Spleen (tissue), 11 donors: Measurements from ENCODE around the gene FGG. TPM values are rescaled to one million over a fixed set of nuclear protein-coding genes. Genes with fewer than 3 reads are reported as not detected.

Experiments used
- DNase-seq: peaks from one replicate; pipeline ENCODE4 v3.0.0-alpha.2; 2020
- H3K27ac ChIP-seq, 8 donors: fragments of 200-600 bp; sonication (generic) in 7 of 8; 1 replicate in 4 of 8; 2 replicates in 4 of 8; pipeline versions ENCODE4 v1.5.0 to v1.8.0; 2016 to 2021; ENCODE audit warnings: inconsistent platforms in 4 of 8, mild to moderate bottlenecking in 4 of 8, moderate library complexity in 1 of 8
- H3K27me3 ChIP-seq, 7 donors: fragments of 200-600 bp; sonication (generic) in 6 of 7; replicated peaks in 1 of 7; 1 replicate in 4 of 7; 2 replicates in 3 of 7; pipeline versions ENCODE4 v1.5.0 to v1.8.0; 2016 to 2021; ENCODE audit warnings: inconsistent platforms in 3 of 7, mild to moderate bottlenecking in 1 of 7
- H3K36me3 ChIP-seq, 6 donors: fragments of 200-600 bp; sonication (generic) in 5 of 6; 1 replicate in 4 of 6; 2 replicates in 2 of 6; pipeline versions ENCODE4 v1.5.0 to v1.8.0; 2016 to 2021; ENCODE audit warnings: inconsistent platforms in 2 of 6
- H3K4me1 ChIP-seq, 6 donors: fragments of 200-600 bp; sonication (generic) in 5 of 6; 1 replicate in 3 of 6; 2 replicates in 3 of 6; pipeline versions ENCODE4 v1.5.0 to v1.8.0; 2016 to 2021; ENCODE audit warnings: inconsistent platforms in 3 of 6
- H3K4me3 ChIP-seq, 8 donors: fragments of 200-600 bp; sonication (generic) in 7 of 8; 1 replicate in 4 of 8; 2 replicates in 4 of 8; pipeline versions ENCODE4 v1.5.0 to v1.8.0; 2016 to 2021; ENCODE audit warnings: inconsistent platforms in 4 of 8, mild to moderate bottlenecking in 4 of 8, moderate library complexity in 2 of 8
- H3K9me3 ChIP-seq, 8 donors: fragments of 200-600 bp; sonication (generic) in 7 of 8; 1 replicate in 4 of 8; 2 replicates in 4 of 8; pipeline versions ENCODE4 v1.5.0 to v1.8.0; 2016 to 2021; ENCODE audit warnings: inconsistent platforms in 4 of 8
- POLR2A ChIP-seq, 3 donors: fragments of 450-650 bp; IDR thresholded peaks; one replicate each; pipeline ENCODE4 v1.5.1; 2017; ENCODE audit warnings: antibody characterized with exemption in 3 of 3, mild to moderate bottlenecking in 1 of 3
- POLR2AphosphoS5 ChIP-seq, 3 donors: sonication (generic); formaldehyde crosslinking; IDR thresholded peaks; one replicate each; pipeline ENCODE4 v1.5.1; 2017; ENCODE audit warnings: antibody characterized with exemption in 3 of 3
- WGBS, 5 donors: extraction: QIAGEN DNeasy Blood & Tissue Kit in 3 of 5; methylation state at CpG; one replicate each; pipeline versions ENCODE4 v1.1.5 to v1.1.7; 2013 to 2018; 5-methylcytosine and 5-hydroxymethylcytosine counted together
- intact Hi-C: fragments of 100-400 bp; cut with DNase I; formaldehyde crosslinking; loops from one replicate; pipeline ENCODE4 v1.15.0; 2023; ENCODE audit warnings: low total_unique reads
- polyA plus RNA-seq, 3 donors: library from polyadenylated mRNA; stranded (reverse); fragments of 200-250 nt; gene quantifications; one replicate each; pipeline ENCODE4 v1.2.1, GENCODE V29; 2013
- total RNA-seq, 7 donors: library from RNA; depleted of rRNA in 3 of 7; stranded (reverse); fragments of >200 nt in 3 of 7; fragmentation: NEBNext Ultra II Directional in 4 of 7; extraction: Animal tissue kit (Norgen Biotek cat#: 25700) in 4 of 7; gene quantifications; one replicate each; pipeline versions ENCODE4 v1.1.0 to v1.2.1, GENCODE V29; 2016 to 2021
- TF ChIP-seq, protein P1 (sequence below), 11 experiments: fragments of 200-600 bp in 7 of 11; fragments of 450-650 bp in 4 of 11; sonication (generic) in 4 of 11; IDR thresholded peaks in 8 of 11; conservative IDR thresholded peaks in 3 of 11; 1 replicate in 7 of 11; 2 replicates in 4 of 11; pipeline versions ENCODE4 v1.4.0 to v1.8.0; 2016 to 2021; ENCODE audit warnings: antibody characterized with exemption in 11 of 11, inconsistent platforms in 4 of 11, mild to moderate bottlenecking in 1 of 11
- donor health status: healthy with polysubstance abuse.
- donor health status: DM: no; HTN: no; CAD: no; lungs with moderate emphysema.
- donor health status: DM: no; HTN: no; CAD: no.
- donor health status: Bipolar disorder and iron deficiency.
- donor health status: healthy.
- donor health status: DM: no; HTN: no; CAD: no.
- donor health status: DM: yes; HTN: yes; CAD: no.

The FGG gene
- total and polyA plus RNA-seq, 10 donors = 0.06 to 1.8 (median 0.35) TPM; not detected in 6

DNA sequence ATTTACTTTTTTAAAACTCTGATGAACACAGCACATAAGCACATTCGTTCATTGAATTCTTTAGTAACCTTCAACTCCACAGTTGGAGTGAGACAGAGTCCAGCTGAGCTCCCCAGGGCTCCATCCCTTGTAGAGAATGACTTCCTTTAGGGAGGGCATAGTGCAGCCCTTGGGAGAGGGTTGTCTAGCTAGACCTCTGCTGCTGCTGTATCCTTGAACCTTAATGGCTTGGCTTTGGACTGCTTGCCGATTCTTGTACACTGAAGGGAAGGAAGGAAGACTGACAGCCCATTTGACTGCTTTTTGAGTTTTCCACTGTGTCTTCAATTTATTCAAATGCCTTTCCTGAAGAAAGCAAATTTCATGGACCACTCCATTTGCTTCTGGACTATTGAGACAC lies 19.4 kb upstream of the FGG start:
- WGBS, 5 donors = 54 to 80% (median 69%) methylated on average over 2 of the region's 2 CpGs
- H3K9me3 ChIP-seq = no peaks in the 10 kb centered on the region
- peaks cover 0 to 59% (median 17%) of the 10 kb centered on the region in 7 donors for H3K27me3 ChIP-seq
- TF ChIP-seq, protein P1, sequence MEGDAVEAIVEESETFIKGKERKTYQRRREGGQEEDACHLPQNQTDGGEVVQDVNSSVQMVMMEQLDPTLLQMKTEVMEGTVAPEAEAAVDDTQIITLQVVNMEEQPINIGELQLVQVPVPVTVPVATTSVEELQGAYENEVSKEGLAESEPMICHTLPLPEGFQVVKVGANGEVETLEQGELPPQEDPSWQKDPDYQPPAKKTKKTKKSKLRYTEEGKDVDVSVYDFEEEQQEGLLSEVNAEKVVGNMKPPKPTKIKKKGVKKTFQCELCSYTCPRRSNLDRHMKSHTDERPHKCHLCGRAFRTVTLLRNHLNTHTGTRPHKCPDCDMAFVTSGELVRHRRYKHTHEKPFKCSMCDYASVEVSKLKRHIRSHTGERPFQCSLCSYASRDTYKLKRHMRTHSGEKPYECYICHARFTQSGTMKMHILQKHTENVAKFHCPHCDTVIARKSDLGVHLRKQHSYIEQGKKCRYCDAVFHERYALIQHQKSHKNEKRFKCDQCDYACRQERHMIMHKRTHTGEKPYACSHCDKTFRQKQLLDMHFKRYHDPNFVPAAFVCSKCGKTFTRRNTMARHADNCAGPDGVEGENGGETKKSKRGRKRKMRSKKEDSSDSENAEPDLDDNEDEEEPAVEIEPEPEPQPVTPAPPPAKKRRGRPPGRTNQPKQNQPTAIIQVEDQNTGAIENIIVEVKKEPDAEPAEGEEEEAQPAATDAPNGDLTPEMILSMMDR (IDR thresholded peaks at IDR 0.05 in 8 of 11, conservative IDR thresholded peaks at IDR 0.05 in 3 of 11) = no peak
- no peak for TF ChIP-seq POLR2AphosphoS5 (IDR thresholded peaks at IDR 0.05)
- no peak for TF ChIP-seq POLR2A (IDR thresholded peaks at IDR 0.05)
- peaks cover 3 to 5% (median 5%) of the 10 kb centered on the region in 6 donors for H3K4me1 ChIP-seq
- no peaks in the 10 kb centered on the region for H3K36me3 ChIP-seq
- DNase-seq = no peak
- intact Hi-C loops = no loop called here
- H3K27ac ChIP-seq = no peak overlapping the region
- H3K4me3 ChIP-seq = no peak overlapping the region

DNA sequence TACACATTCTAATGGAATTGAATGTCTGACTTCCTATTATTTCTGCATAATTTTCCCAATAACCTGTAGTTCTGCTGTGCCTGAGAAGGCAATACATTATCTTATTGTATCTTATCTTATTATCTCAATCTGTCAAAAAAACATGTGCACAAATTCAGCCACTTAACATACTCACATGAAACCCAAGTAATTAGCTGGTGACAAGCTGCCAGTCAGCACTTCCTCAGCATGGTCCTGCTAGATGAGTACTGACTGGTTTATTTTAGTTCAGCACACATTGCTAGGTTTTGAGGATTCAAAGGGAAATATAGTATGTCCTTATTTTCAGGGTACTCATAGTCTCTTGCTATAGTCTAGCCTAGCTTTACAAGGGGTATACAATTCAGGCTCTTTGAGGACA lies 17.9 kb upstream of the FGG start:
- Histone ChIP-seq H3K36me3 (no peaks in the 10 kb centered on the region), H3K27me3 (peaks cover 0 to 66% (median 20%) of the 10 kb centered on the region in 7 donors), H3K27ac (no peak overlapping the region), H3K4me1 (peaks cover 4 to 10% (median 9%) of the 10 kb centered on the region in 6 donors), H3K4me3 (no peak overlapping the region), H3K9me3 (no peaks in the 10 kb centered on the region)
- DNase-seq = no peak
- intact Hi-C loops = no loop called here
- TF ChIP-seq POLR2AphosphoS5 (IDR thresholded peaks at IDR 0.05) (no peak), POLR2A (IDR thresholded peaks at IDR 0.05) (no peak)
- TF ChIP-seq, protein P1 (IDR thresholded peaks at IDR 0.05 in 8 of 11, conservative IDR thresholded peaks at IDR 0.05 in 3 of 11) = no peak

DNA sequence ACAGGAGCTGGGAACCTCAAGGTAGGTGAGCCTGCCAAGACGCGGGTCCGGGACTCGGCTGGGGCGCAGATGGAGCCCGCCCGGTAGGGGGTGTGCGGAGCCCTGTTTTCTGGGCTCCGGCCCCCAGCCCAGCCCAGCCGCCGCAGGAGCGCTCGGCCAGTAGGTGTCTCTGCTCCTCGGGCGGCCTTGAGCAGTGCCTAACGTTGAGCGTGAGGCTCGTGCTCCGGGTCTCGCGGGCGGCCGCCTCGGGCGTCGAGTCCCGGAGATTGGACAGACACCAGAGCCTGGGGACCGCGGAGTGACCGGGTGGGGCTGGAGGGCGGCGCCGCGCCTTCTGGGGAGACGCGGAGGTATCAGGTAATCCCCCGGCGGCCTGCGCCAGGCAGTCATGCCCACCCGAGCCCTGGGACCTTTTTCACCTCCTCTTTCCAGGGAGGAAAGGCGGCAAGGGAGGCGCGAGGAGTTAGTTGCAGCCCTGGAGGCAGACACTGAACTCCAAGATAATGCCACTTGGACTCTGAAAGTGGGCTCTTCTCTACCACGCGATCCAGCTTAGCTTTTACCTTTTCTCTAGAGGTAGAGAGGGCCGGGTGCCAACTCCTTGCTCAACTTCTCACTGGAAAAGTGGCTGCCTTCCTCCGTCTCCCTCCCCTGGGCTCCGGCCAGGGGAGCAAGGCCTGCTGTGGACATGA lies 14.5 kb upstream of the FGG start:
- H3K9me3 ChIP-seq = no peaks in the 10 kb centered on the region
- peak; percentile 86 for DNase-seq
- 6 to 9% (median 7%) methylated on average over 40 to 48 of the region's 48 CpGs for WGBS, 5 donors
- intact Hi-C loops = no loop called here
- no peak overlapping the region for H3K27ac ChIP-seq
- H3K4me3 ChIP-seq = peak overlapping the region in 7 of 8 donors; percentile 4 to 56 (median 14)
- peaks cover 0 to 59% (median 20%) of the 10 kb centered on the region in 7 donors for H3K27me3 ChIP-seq
- no peaks in the 10 kb centered on the region for H3K36me3 ChIP-seq
- peaks cover 4 to 10% (median 9%) of the 10 kb centered on the region in 6 donors for H3K4me1 ChIP-seq
- TF ChIP-seq POLR2AphosphoS5 (IDR thresholded peaks at IDR 0.05) (no peak), POLR2A (IDR thresholded peaks at IDR 0.05) (no peak)
- TF ChIP-seq, protein P1 (IDR thresholded peaks at IDR 0.05 in 8 of 11, conservative IDR thresholded peaks at IDR 0.05 in 3 of 11) = peak in 8 of 11 experiments; percentile 16 to 61 (median 45)

DNA sequence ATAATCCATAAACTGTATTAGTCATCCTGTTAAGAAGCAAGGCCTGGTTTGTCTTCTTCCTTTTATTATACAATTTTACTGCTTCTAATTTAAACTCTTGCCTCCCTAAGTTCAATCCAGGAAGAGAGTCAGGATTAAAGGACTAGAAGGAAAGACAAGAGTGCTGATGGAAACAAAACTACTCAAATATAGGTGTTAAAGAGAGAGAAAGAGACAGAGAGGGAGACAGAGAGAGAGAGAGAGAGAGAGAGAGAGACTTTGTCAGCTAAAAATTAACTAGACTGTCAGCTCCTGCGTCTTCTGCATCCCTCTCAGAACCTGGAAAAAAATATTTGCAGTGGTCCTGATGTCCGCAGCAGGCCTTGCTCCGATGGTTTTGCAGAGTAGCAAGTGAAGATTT lies 13.5 kb upstream of the FGG start:
- 84 to 97% (median 93%) methylated on average over 3 of the region's 3 CpGs for WGBS, 5 donors
- TF ChIP-seq, protein P1 (IDR thresholded peaks at IDR 0.05 in 8 of 11, conservative IDR thresholded peaks at IDR 0.05 in 3 of 11) = no peak
- TF ChIP-seq POLR2AphosphoS5 (IDR thresholded peaks at IDR 0.05) (no peak), POLR2A (IDR thresholded peaks at IDR 0.05) (no peak)
- no peaks in the 10 kb centered on the region for H3K9me3 ChIP-seq
- intact Hi-C loops = no loop called here
- peaks cover 0 to 50% (median 18%) of the 10 kb centered on the region in 7 donors for H3K27me3 ChIP-seq
- DNase-seq = no peak
- H3K36me3 ChIP-seq = no peaks in the 10 kb centered on the region
- H3K4me3 ChIP-seq = no peak overlapping the region
- no peak overlapping the region for H3K27ac ChIP-seq
- H3K4me1 ChIP-seq = peaks cover 4 to 10% (median 9%) of the 10 kb centered on the region in 6 donors
